CD14-positive monocyte (primary cell): ENCODE results near the gene GPR139. TPM values are rescaled to one million over a fixed set of nuclear protein-coding genes. Genes with fewer than 3 reads are reported as not detected.

Experiments
- DNase-seq, 3 donors: peaks; one replicate each; pipeline ENCODE4 v3.0.0-alpha.2; 2011 to 2022
- H2AFZ ChIP-seq: 2 replicates; pipeline ENCODE4 v1.6.0; 2012; ENCODE audit warnings: mild to moderate bottlenecking, low read depth, low read length, inconsistent platforms; ENCODE audit not compliant: insufficient read depth, poor library complexity, severe bottlenecking
- H3K27ac ChIP-seq, 2 donors: 1 replicate in 1 of 2; 2 replicates in 1 of 2; pipeline ENCODE4 v1.5.1; 2012 to 2013; ENCODE audit warnings: low read length in 2 of 2, control low read depth in 1 of 2, inconsistent platforms in 1 of 2, low read depth in 1 of 2, mild to moderate bottlenecking in 1 of 2
- H3K27me3 ChIP-seq, 2 donors: one replicate each; pipeline versions ENCODE4 v1.6.0 to v1.6.1; 2011 to 2013; ENCODE audit warnings: low read length in 2 of 2; ENCODE audit not compliant: control insufficient read depth in 2 of 2, insufficient read depth in 2 of 2
- H3K36me3 ChIP-seq, 2 donors: replicated peaks in 1 of 2; 1 replicate in 1 of 2; 2 replicates in 1 of 2; pipeline versions ENCODE4 v1.5.1 to v1.6.1; 2012 to 2013; ENCODE audit warnings: low read length in 2 of 2, control low read depth in 1 of 2, inconsistent platforms in 1 of 2, mild to moderate bottlenecking in 1 of 2; ENCODE audit not compliant: insufficient read depth in 2 of 2, control insufficient read depth in 1 of 2
- H3K4me1 ChIP-seq, 2 donors: 1 replicate in 1 of 2; 2 replicates in 1 of 2; pipeline versions ENCODE4 v1.5.1 to v1.6.1; 2012 to 2013; ENCODE audit warnings: low read length in 2 of 2, control low read depth in 1 of 2, inconsistent platforms in 1 of 2, mild to moderate bottlenecking in 1 of 2, moderate library complexity in 1 of 2; ENCODE audit not compliant: insufficient read depth in 2 of 2, control insufficient read depth in 1 of 2
- H3K4me2 ChIP-seq: replicated peaks from 2 replicates; pipeline ENCODE3; 2012; ENCODE audit warnings: low read length, moderate library complexity, mild to moderate bottlenecking; ENCODE audit not compliant: poor library complexity, severe bottlenecking; ENCODE audit errors: extremely low read depth
- H3K4me3 ChIP-seq, 3 experiments: fragments of 200-600 bp in 1 of 3; sonication (generic) in 1 of 3; replicated peaks in 1 of 3; 1 replicate in 2 of 3; 2 replicates in 1 of 3; pipeline ENCODE4 v1.5.1; 2011 to 2013; ENCODE audit warnings: low read length in 3 of 3, mild to moderate bottlenecking in 3 of 3, control low read depth in 2 of 3, low read depth in 2 of 3, inconsistent platforms in 1 of 3, moderate library complexity in 1 of 3
- H3K79me2 ChIP-seq: 2 replicates; pipeline ENCODE4 v1.6.0; 2012; ENCODE audit warnings: mild to moderate bottlenecking, control low read depth, inconsistent platforms, low read length, moderate library complexity; ENCODE audit not compliant: insufficient read depth
- H3K9ac ChIP-seq: 2 replicates; pipeline ENCODE4 v1.6.0; 2017; ENCODE audit warnings: low read length, mild to moderate bottlenecking; ENCODE audit not compliant: insufficient read depth, poor library complexity, severe bottlenecking
- H3K9me3 ChIP-seq, 2 donors: replicated peaks in 1 of 2; 1 replicate in 1 of 2; 2 replicates in 1 of 2; pipeline versions ENCODE4 v1.5.1 to v1.6.1; 2012 to 2013; ENCODE audit warnings: low read length in 2 of 2, control low read depth in 1 of 2; ENCODE audit not compliant: control insufficient read depth in 1 of 2, insufficient read depth in 1 of 2
- H4K20me1 ChIP-seq: 2 replicates; pipeline ENCODE4 v1.6.0; 2012; ENCODE audit warnings: mild to moderate bottlenecking, low read length, control low read depth, moderate library complexity; ENCODE audit not compliant: insufficient read depth
- H3K27ac Mint-ChIP-seq, 7 donors: one replicate each; pipeline ENCODE4 v1.8.0; 2020; ENCODE audit warnings: mild to moderate bottlenecking in 7 of 7, mixed read lengths in 7 of 7, moderate library complexity in 6 of 7, inconsistent platforms in 2 of 7
- H3K27me3 Mint-ChIP-seq, 3 donors: one replicate each; pipeline ENCODE4 v1.8.0; 2021 to 2022; ENCODE audit warnings: low read depth in 3 of 3, mild to moderate bottlenecking in 3 of 3, mixed read lengths in 3 of 3, moderate library complexity in 3 of 3, inconsistent platforms in 1 of 3
- H3K36me3 Mint-ChIP-seq, 2 donors: one replicate each; pipeline ENCODE4 v1.8.0; 2020; ENCODE audit warnings: mixed read lengths in 2 of 2, inconsistent platforms in 1 of 2, mild to moderate bottlenecking in 1 of 2
- H3K4me1 Mint-ChIP-seq: one replicate; pipeline ENCODE4 v1.8.0; 2020; ENCODE audit warnings: mild to moderate bottlenecking, mixed read lengths
- H3K4me3 Mint-ChIP-seq, 2 donors: one replicate each; pipeline ENCODE4 v1.8.0; 2020; ENCODE audit warnings: mild to moderate bottlenecking in 2 of 2, mixed read lengths in 2 of 2, moderate library complexity in 1 of 2
- H3K9me3 Mint-ChIP-seq, 7 donors: one replicate each; pipeline ENCODE4 v1.8.0; 2020 to 2022; ENCODE audit warnings: mixed read lengths in 7 of 7, mild to moderate bottlenecking in 6 of 7, moderate library complexity in 6 of 7, inconsistent platforms in 2 of 7
- CTCF ChIP-seq: fragments of 200-600 bp; IDR thresholded peaks from one replicate; pipeline ENCODE4 v1.8.0; 2022; ENCODE audit warnings: antibody characterized with exemption, mild to moderate bottlenecking
- WGBS: methylation state at CpG from one replicate; pipeline ENCODE4 v1.1.5; 2013; ENCODE audit warnings: missing lambda C conversion rate; ENCODE audit not compliant: insufficient coverage; 5-methylcytosine and 5-hydroxymethylcytosine counted together
- intact Hi-C, 2 donors: fragments of 100-400 bp; cut with micrococcal nuclease; formaldehyde crosslinking; loops; one replicate each; pipeline versions ENCODE4 v1.15.0 to v1.15.1; 2023
- polyA plus RNA-seq, 3 donors: library from polyadenylated mRNA; depleted of rRNA in 1 of 3; unstranded in 2 of 3; stranded (reverse) in 1 of 3; fragments of 300-500 nt in 2 of 3; fragments of >200 nt in 1 of 3; fragmentation: Illumina TruSeq in 2 of 3; gene quantifications; 1 replicate in 2 of 3; 2 replicates in 1 of 3; pipeline ENCODE4 v1.2.3, GENCODE V29; 2012 to 2021

The GPR139 gene
- polyA plus RNA-seq, 3 donors, result not detected

DNA sequence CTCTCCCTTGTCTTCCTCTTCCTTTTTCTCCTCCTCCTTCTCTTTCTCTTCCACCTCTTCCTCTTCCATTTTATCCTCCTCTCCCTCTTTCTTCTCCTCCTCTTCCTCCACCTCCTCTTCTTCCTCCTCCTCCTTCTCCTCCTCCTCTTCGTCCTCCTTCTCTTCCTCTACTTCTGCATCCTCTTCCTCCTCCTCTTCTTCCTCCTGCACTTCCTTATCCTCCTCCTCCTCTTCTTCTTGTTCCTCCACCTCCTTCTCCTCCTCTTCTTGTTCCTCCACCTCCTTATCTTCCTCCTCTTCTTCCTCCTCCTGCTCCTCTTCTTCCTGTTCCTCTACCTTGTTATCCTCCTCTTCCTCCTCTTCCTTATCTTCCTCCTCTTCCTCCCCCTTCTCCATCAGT is 28.8 kb upstream of the GPR139 start:
- 64% methylated on average over 1 of the region's 1 CpG for WGBS
- peaks cover 0 to 5% (median 2%) of the 10 kb centered on the region in 3 donors for H3K27me3 Mint-ChIP-seq
- H3K27me3 ChIP-seq, result no peaks in the 10 kb centered on the region
- no peaks in the 10 kb centered on the region for H3K4me1 ChIP-seq
- TF ChIP-seq CTCF, result no peak
- no peak overlapping the region for H3K4me2 ChIP-seq
- no peaks in the 10 kb centered on the region for H3K36me3 Mint-ChIP-seq
- H3K27ac Mint-ChIP-seq, result no peak overlapping the region
- DNase-seq, result no peak
- no peaks in the 10 kb centered on the region for H3K36me3 ChIP-seq
- no peaks in the 10 kb centered on the region for H3K9me3 ChIP-seq
- peaks cover 0 to 4% (median 0%) of the 10 kb centered on the region in 7 donors for H3K9me3 Mint-ChIP-seq
- H3K4me3 Mint-ChIP-seq, result no peak overlapping the region
- no peak overlapping the region for H2AFZ ChIP-seq
- H3K27ac ChIP-seq, result no peak overlapping the region
- H3K79me2 ChIP-seq, result no peaks in the 10 kb centered on the region
- H3K4me1 Mint-ChIP-seq, result no peaks in the 10 kb centered on the region
- H3K9ac ChIP-seq, result no peak overlapping the region
- intact Hi-C loops, result no loop called here
- no peaks in the 10 kb centered on the region for H4K20me1 ChIP-seq
- no peak overlapping the region for H3K4me3 ChIP-seq

DNA sequence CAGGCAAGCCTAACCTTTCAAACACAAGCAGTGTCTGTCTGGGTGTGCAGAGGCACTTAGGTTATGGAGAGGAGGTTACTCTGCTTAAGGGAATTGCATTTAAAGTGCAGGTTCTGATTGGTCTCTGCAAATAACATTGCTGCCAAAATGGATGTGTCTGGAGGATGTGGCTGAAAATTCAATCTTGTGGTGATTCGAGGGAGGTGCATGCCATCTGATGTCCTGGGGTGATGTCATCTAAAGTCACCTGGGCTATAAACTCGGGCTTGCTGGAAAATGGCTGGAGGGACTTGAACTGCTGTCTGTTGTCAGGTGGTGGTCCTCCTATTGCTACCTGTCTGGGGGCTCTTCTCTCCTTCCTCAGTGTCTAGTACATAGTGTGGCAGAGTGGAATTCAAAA is 28.3 kb upstream of the GPR139 start:
- 83% methylated on average over 1 of the region's 2 CpGs for WGBS

More for the DNA sequence above, 28.3 kb upstream of the GPR139 start:
- H3K9ac ChIP-seq, result no peak overlapping the region
- DNase-seq, result no peak
- no peak overlapping the region for H3K27ac ChIP-seq
- Mint-ChIP-seq H3K27me3 (peaks cover 0 to 5% (median 4%) of the 10 kb centered on the region in 3 donors), H3K4me1 (no peaks in the 10 kb centered on the region), H3K36me3 (no peaks in the 10 kb centered on the region), H3K4me3 (no peak overlapping the region), H3K9me3 (peaks cover 0 to 4% (median 0%) of the 10 kb centered on the region in 7 donors), H3K27ac (no peak overlapping the region)
- no peak overlapping the region for H2AFZ ChIP-seq
- H3K4me2 ChIP-seq, result no peak overlapping the region
- no peaks in the 10 kb centered on the region for H3K27me3 ChIP-seq
- H3K4me3 ChIP-seq, result no peak overlapping the region
- no peaks in the 10 kb centered on the region for H3K36me3 ChIP-seq
- no peaks in the 10 kb centered on the region for H3K4me1 ChIP-seq
- no peaks in the 10 kb centered on the region for H4K20me1 ChIP-seq
- intact Hi-C loops, result no loop called here
- no peaks in the 10 kb centered on the region for H3K9me3 ChIP-seq
- TF ChIP-seq CTCF, result no peak
- H3K79me2 ChIP-seq, result no peaks in the 10 kb centered on the region
